Fibroblast of lung (primary cell): ENCODE results near the gene RTP1. TPM values are rescaled to one million over a fixed set of nuclear protein-coding genes. Genes with fewer than 3 reads are reported as not detected.
A peak's percentile ranks its signal among the peaks of the same experiment; 100 is the strongest.
"Not testable (repeated sequence)": the region's sequence is repeated elsewhere in the genome, so short reads cannot be mapped to it uniquely, and the experiment has no call there.

Experiments
- DNase-seq, 2 donors: peaks; one replicate each; pipeline versions ENCODE4 v3.0.0 to v3.0.0-alpha.2; 2010; ENCODE audit warnings: low read depth in 2 of 2
- H2AFZ ChIP-seq: 2 replicates; pipeline ENCODE4 v1.5.1; 2012; ENCODE audit warnings: low read length, control low read depth, inconsistent platforms
- H3K27ac ChIP-seq: 2 replicates; pipeline ENCODE4 v1.5.1; 2011; ENCODE audit warnings: low read length, control low read depth; ENCODE audit not compliant: insufficient read depth
- H3K27me3 ChIP-seq: 2 replicates; pipeline ENCODE4 v1.5.1; 2011; ENCODE audit warnings: mild to moderate bottlenecking, low read length; ENCODE audit not compliant: control insufficient read depth, insufficient read depth
- H3K36me3 ChIP-seq: 2 replicates; pipeline ENCODE4 v1.5.1; 2011; ENCODE audit warnings: low read length; ENCODE audit not compliant: control insufficient read depth, insufficient read depth
- H3K4me1 ChIP-seq: 2 replicates; pipeline ENCODE4 v1.5.1; 2011; ENCODE audit warnings: low read length; ENCODE audit not compliant: control insufficient read depth, insufficient read depth; ENCODE audit errors: extremely low read depth
- H3K4me2 ChIP-seq: 2 replicates; pipeline ENCODE4 v1.5.1; 2011; ENCODE audit warnings: low read length, control low read depth; ENCODE audit not compliant: insufficient read depth; ENCODE audit errors: extremely low read depth
- H3K4me3 ChIP-seq, 4 experiments: fragments of 200-600 bp in 1 of 4; sonication (generic) in 1 of 4; replicated peaks in 1 of 4; 2 replicates each; pipeline ENCODE4 v1.5.1; 2011 to 2016; ENCODE audit warnings: low read length in 4 of 4, low read depth in 3 of 4, mild to moderate bottlenecking in 3 of 4, control low read depth in 2 of 4, inconsistent platforms in 1 of 4, mixed read lengths in 1 of 4; ENCODE audit not compliant: insufficient read depth in 1 of 4; ENCODE audit errors: control extremely low read depth in 1 of 4
- H3K79me2 ChIP-seq: 2 replicates; pipeline ENCODE4 v1.5.1; 2012; ENCODE audit warnings: mild to moderate bottlenecking, low read length, inconsistent platforms; ENCODE audit not compliant: control insufficient read depth, insufficient read depth
- H3K9ac ChIP-seq: 2 replicates; pipeline ENCODE4 v1.5.1; 2011; ENCODE audit warnings: mild to moderate bottlenecking, low read length, control low read depth; ENCODE audit not compliant: insufficient read depth
- H3K9me3 ChIP-seq: 2 replicates; pipeline ENCODE4 v1.5.1; 2012; ENCODE audit warnings: low read depth, low read length; ENCODE audit not compliant: control insufficient read depth, insufficient read depth
- H4K20me1 ChIP-seq: 2 replicates; pipeline ENCODE4 v1.5.1; 2011; ENCODE audit warnings: low read length; ENCODE audit not compliant: control insufficient read depth, insufficient read depth; ENCODE audit errors: extremely low read depth
- CTCF ChIP-seq, 2 donors: IDR thresholded peaks in 1 of 2; conservative IDR thresholded peaks in 1 of 2; 1 replicate in 1 of 2; 2 replicates in 1 of 2; pipeline ENCODE4 v1.5.1; 2011 to 2012; ENCODE audit warnings: low read length in 2 of 2, control low read depth in 1 of 2, inconsistent platforms in 1 of 2, low read depth in 1 of 2, mild to moderate bottlenecking in 1 of 2
- EZH2 ChIP-seq: IDR thresholded peaks from 2 replicates; pipeline ENCODE4 v1.5.1; 2012; ENCODE audit warnings: low read length, control low read depth, mild to moderate bottlenecking; ENCODE audit errors: missing control alignments
- polyA plus RNA-seq, 2 donors: library from polyadenylated mRNA; depleted of rRNA in 1 of 2; stranded (reverse) in 1 of 2; unstranded in 1 of 2; fragments of >200 nt; gene quantifications; 2 replicates each; pipeline ENCODE4 v1.2.1, GENCODE V29; 2011 to 2012; ENCODE audit warnings: missing spikeins in 1 of 2
- total RNA-seq: library from RNA; depleted of rRNA; stranded (reverse); fragments of >200 nt; gene quantifications from 2 replicates; pipeline ENCODE4 v1.2.1, GENCODE V29; 2014

The RTP1 gene
- total and polyA plus RNA-seq, 2 donors (not counting 1 experiment from before 2014, with no cell fraction given) = under 0.01 TPM; not detected in 1

- Histone ChIP-seq H3K79me2 (no peaks in the 10 kb centered on the region), H3K4me1 (no peaks in the 10 kb centered on the region), H3K27me3 (no peaks in the 10 kb centered on the region), H3K9me3 (no peaks in the 10 kb centered on the region), H2AFZ (no peak overlapping the region), H3K4me2 (no peak overlapping the region), H3K36me3 (peaks cover 2% of the 10 kb centered on the region), H3K27ac (no peak overlapping the region), H4K20me1 (no peaks in the 10 kb centered on the region), H3K4me3 (no peak overlapping the region), H3K9ac (no peak overlapping the region)
- TF ChIP-seq EZH2 (no peak), CTCF (conservative IDR thresholded peaks at IDR 0.05 in 1 of 2, IDR thresholded peaks at IDR 0.05 in 1 of 2; ENCODE audit: low read depth in 1 of 2, low read length in 2 of 2) (no peak)
- DNase-seq = no peak
Observed at GRCh38 chr3:187237741-187238140, 40.5 kb downstream of the RTP1 start.

GRCh38 chr3:187238239-187238638, 41.0 kb downstream of the RTP1 start:
- Histone ChIP-seq H3K27ac (no peak overlapping the region), H3K27me3 (no peaks in the 10 kb centered on the region), H3K9ac (no peak overlapping the region), H3K4me2 (no peak overlapping the region), H4K20me1 (no peaks in the 10 kb centered on the region), H2AFZ (no peak overlapping the region), H3K9me3 (no peaks in the 10 kb centered on the region), H3K4me1 (no peaks in the 10 kb centered on the region), H3K79me2 (no peaks in the 10 kb centered on the region), H3K36me3 (peaks cover 2% of the 10 kb centered on the region), H3K4me3 (no peak overlapping the region)
- no peak for TF ChIP-seq CTCF (conservative IDR thresholded peaks at IDR 0.05 in 1 of 2, IDR thresholded peaks at IDR 0.05 in 1 of 2; ENCODE audit: low read depth in 1 of 2, low read length in 2 of 2)
- TF ChIP-seq EZH2 = no peak
- no peak for DNase-seq

GRCh38 chr3:187238835-187239234, 41.5 kb downstream of the RTP1 start:
- not testable (repeated sequence) for H3K4me2 ChIP-seq, H3K4me1 ChIP-seq, H3K27me3 ChIP-seq

More at GRCh38 chr3:187238835-187239234, 41.5 kb downstream of the RTP1 start:
- H3K36me3 ChIP-seq, H3K9ac ChIP-seq, H3K79me2 ChIP-seq, H4K20me1 ChIP-seq, H2AFZ ChIP-seq, H3K27ac ChIP-seq, H3K4me3 ChIP-seq, H3K9me3 ChIP-seq: not testable (repeated sequence)
- peak in 1 of 2 donors; percentile 40 for DNase-seq
